GM23248 (cell line): ENCODE measurements around the gene CDKAL1.

ENCODE experiments used
- EZH2 ChIP-seq: fragments of 200-600 bp; sonication (generic); IDR thresholded peaks from 2 replicates; pipeline ENCODE4 v1.6.1; 2018; ENCODE audit warnings: antibody characterized with exemption, mild to moderate bottlenecking; ENCODE audit not compliant: insufficient read depth, poor library complexity, severe bottlenecking
- EZH2phosphoT487 ChIP-seq: fragments of 200-600 bp; sonication (generic); IDR thresholded peaks from 2 replicates; pipeline ENCODE4 v1.6.1; 2018; ENCODE audit warnings: antibody characterized with exemption, moderate library complexity, mild to moderate bottlenecking, low read depth; ENCODE audit not compliant: insufficient read depth

DNA sequence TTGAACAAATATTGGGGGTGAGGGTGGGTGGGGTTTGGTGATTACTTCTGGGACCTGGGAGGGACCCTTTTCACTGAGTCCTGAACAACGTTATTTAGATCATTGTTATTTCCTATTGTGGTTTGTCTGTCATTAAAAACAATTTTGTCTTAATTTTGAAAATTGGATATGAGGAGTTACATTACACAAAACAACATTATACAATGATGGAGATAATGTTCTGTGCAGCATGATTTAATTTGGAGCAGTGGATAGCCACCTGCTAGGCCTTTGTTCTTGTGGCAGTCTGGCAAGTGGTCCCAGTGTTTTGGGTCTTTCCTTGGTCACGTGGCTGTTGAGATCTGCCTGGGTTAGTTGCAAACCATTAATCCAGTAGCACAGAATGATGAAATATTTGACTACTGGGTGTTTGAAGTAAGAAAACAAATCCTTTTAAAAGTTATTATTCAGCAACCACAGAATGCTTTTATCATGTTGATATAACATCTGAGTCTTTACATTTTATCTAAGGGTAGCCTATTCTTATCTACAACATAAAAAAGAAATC is 172.8 kb downstream of the CDKAL1 start:
- TF ChIP-seq EZH2 (no peak), EZH2phosphoT487 (no peak)
